A549 (cell line): Measurements from ENCODE around the gene UST. TPM values are rescaled to one million over a fixed set of nuclear protein-coding genes. Genes with fewer than 3 reads are reported as not detected.

Experiments used
- ATAC-seq, 2 experiments: fragments of 200-7000 bp in 1 of 2; fragments of >200 bp in 1 of 2; cut with Nextera tagmentation in 1 of 2; cut with Tn5 transposase in 1 of 2; 3 replicates each; pipeline versions ENCODE4 v1.8.0 to v1.9.1; 2018 to 2020; ENCODE audit warnings: mild to moderate bottlenecking in 1 of 2, moderate library complexity in 1 of 2
- CTCF ChIA-PET: fragments of 300-600 bp; sonication (Branson Sonifier 250); formaldehyde crosslinking; extraction: SDS; loops from one replicate; lab custom pipeline; 2021; ENCODE audit warnings: antibody characterized with exemption, inconsistent platforms; lab: Yijun Ruan, JAX
- POLR2A ChIA-PET: fragments of 350-600 bp; formaldehyde crosslinking; extraction: SDS; loops from one replicate; lab custom pipeline; 2021; ENCODE audit warnings: antibody characterized with exemption, inconsistent platforms; lab: Yijun Ruan, JAX
- DNase-seq, 2 experiments: peaks; one replicate each; pipeline versions ENCODE4 v3.0.0 to v3.0.0-alpha.2; 2011 to 2016; ENCODE audit warnings: low read depth in 1 of 2, low spot score in 1 of 2
- FAIRE-seq: peaks from 2 replicates; lab custom pipeline; 2011; peaks lifted over from hg19 to GRCh38; lab: Jason Lieb, UNC
- H3K27ac ChIP-seq, 2 experiments: fragments of >200 bp; sonication (Bioruptor Twin); formaldehyde crosslinking; 3 replicates each; pipeline ENCODE4 v1.5.1; 2016 to 2017
- H3K4me1 ChIP-seq: fragments of >200 bp; sonication (Bioruptor Twin); formaldehyde crosslinking; 3 replicates; pipeline ENCODE4 v1.6.1; 2016
- H3K4me2 ChIP-seq: fragments of >200 bp; sonication (Bioruptor Twin); formaldehyde crosslinking; 3 replicates; pipeline ENCODE4 v1.6.1; 2016
- H3K4me3 ChIP-seq: fragments of >200 bp; sonication (Bioruptor Twin); formaldehyde crosslinking; 3 replicates; pipeline ENCODE4 v1.5.1; 2016
- H3K9me3 ChIP-seq: fragments of >200 bp; sonication (Bioruptor Twin); formaldehyde crosslinking; 3 replicates; pipeline ENCODE4 v1.6.1; 2016
- BHLHE40 ChIP-seq: IDR thresholded peaks from 2 replicates; pipeline ENCODE4 v1.6.1; 2012; ENCODE audit warnings: low read depth, low read length, inconsistent platforms
- CBX2 ChIP-seq: fragments of 200-600 bp; sonication (generic); IDR thresholded peaks from 2 replicates; pipeline ENCODE4 v1.6.1; 2016; ENCODE audit warnings: low read depth, mild to moderate bottlenecking, borderline replicate concordance
- CEBPB ChIP-seq, 2 experiments: fragments of >200 bp in 1 of 2; sonication (Bioruptor Twin) in 1 of 2; formaldehyde crosslinking in 1 of 2; IDR thresholded peaks; 2 replicates each; pipeline ENCODE4 v1.6.1; 2012 to 2016
- CHD2 ChIP-seq: fragments of 150-350 bp; IDR thresholded peaks from 2 replicates; pipeline ENCODE4 v1.6.1; 2014; ENCODE audit warnings: low read length; ENCODE audit not compliant: partially characterized antibody
- CHD4 ChIP-seq: fragments of 200-600 bp; sonication (generic); IDR thresholded peaks from 2 replicates; pipeline ENCODE4 v1.6.1; 2016; ENCODE audit warnings: antibody characterized with exemption, mild to moderate bottlenecking, borderline replicate concordance
- GATA3 ChIP-seq: IDR thresholded peaks from 2 replicates; pipeline ENCODE4 v1.6.1; 2012; ENCODE audit warnings: borderline replicate concordance
- HOXB13 ChIP-seq: fragments of 250-450 bp; sonication (Bioruptor Pico); IDR thresholded peaks from 2 replicates; pipeline ENCODE4 v1.5.0; 2020; ENCODE audit warnings: low read depth, mild to moderate bottlenecking, moderate library complexity
- MAFK ChIP-seq: fragments of 450-650 bp; IDR thresholded peaks from 2 replicates; pipeline ENCODE4 v1.6.1; 2014; ENCODE audit not compliant: partially characterized antibody
- NFE2L2 ChIP-seq: fragments of 150-350 bp; conservative IDR thresholded peaks from 2 replicates; pipeline ENCODE4 v1.6.1; 2014; ENCODE audit warnings: low read length
- NR3C1 ChIP-seq: fragments of >200 bp; sonication (Bioruptor Twin); formaldehyde crosslinking; IDR thresholded peaks from 3 replicates; pipeline ENCODE4 v1.6.1; 2017
- RCOR1 ChIP-seq: fragments of 150-350 bp; IDR thresholded peaks from 2 replicates; pipeline ENCODE4 v1.6.1; 2014; ENCODE audit warnings: antibody characterized with exemption, low read length, low read depth
- SMC3 ChIP-seq: fragments of >200 bp; sonication (Bioruptor Twin); formaldehyde crosslinking; IDR thresholded peaks from 3 replicates; pipeline ENCODE4 v1.6.1; 2018; ENCODE audit warnings: inconsistent platforms
- ZC3H11A ChIP-seq: fragments of 450-650 bp; IDR thresholded peaks from 2 replicates; pipeline ENCODE4 v1.6.1; 2014; ENCODE audit warnings: antibody characterized with exemption, mild to moderate bottlenecking
- ZFP36 ChIP-seq: fragments of 450-650 bp; IDR thresholded peaks from 2 replicates; pipeline ENCODE4 v1.6.1; 2014; ENCODE audit warnings: borderline replicate concordance; ENCODE audit not compliant: partially characterized antibody
- ZNF302 ChIP-seq: fragments of 250-450 bp; sonication (Bioruptor Pico); IDR thresholded peaks from 2 replicates; pipeline ENCODE4 v1.9.0; 2021; ENCODE audit warnings: inconsistent platforms, mild to moderate bottlenecking, moderate library complexity
- WGBS: methylation state at CpG from one replicate; pipeline ENCODE4 v1.1.6; 2017; ENCODE audit errors: missing lambda C conversion rate; 5-methylcytosine and 5-hydroxymethylcytosine counted together
- polyA plus RNA-seq, 4 experiments: library from polyadenylated mRNA; depleted of rRNA in 3 of 4; stranded (reverse); fragments of >200 nt; fragmentation: RNase III in 1 of 4; extraction: RNeasy Plus Mini Kit Qiagen cat#74134 plus additional on column Dnase treatment in 1 of 4; gene quantifications; 2 replicates in 3 of 4; 3 replicates in 1 of 4; pipeline ENCODE4 v1.2.3, GENCODE V29; 2011 to 2017
- TF ChIP-seq, protein P1 (sequence below): fragments of 200-600 bp; sonication (generic); IDR thresholded peaks from 2 replicates; pipeline ENCODE4 v1.6.1; 2016; ENCODE audit warnings: antibody characterized with exemption, mild to moderate bottlenecking, moderate library complexity
- TF ChIP-seq, protein P2 (sequence below): IDR thresholded peaks from 2 replicates; pipeline ENCODE4 v1.6.1; 2012; ENCODE audit warnings: low read depth, borderline replicate concordance
- TF ChIP-seq, protein P3 (sequence below): fragments of 150-350 bp; IDR thresholded peaks from 2 replicates; pipeline ENCODE4 v1.6.1; 2014; ENCODE audit warnings: low read depth, mild to moderate bottlenecking, low read length
- TF ChIP-seq, protein P4 (sequence below): fragments of 450-650 bp; IDR thresholded peaks from 2 replicates; pipeline ENCODE4 v1.6.1; 2014; ENCODE audit warnings: antibody characterized with exemption
- TF ChIP-seq, protein P5 (sequence below): IDR thresholded peaks from 2 replicates; pipeline ENCODE4 v1.6.1; 2012
- TF ChIP-seq, protein P6 (sequence below): fragments of 250-450 bp; sonication (Bioruptor Pico); IDR thresholded peaks from 2 replicates; pipeline ENCODE4 v1.5.0; 2020; ENCODE audit warnings: low read depth, mild to moderate bottlenecking, moderate library complexity

Gene UST
- polyA plus RNA-seq, 2 of the 4 experiments (the other 2 are of a cell fraction), result 0.54 to 1.7 TPM

DNA sequence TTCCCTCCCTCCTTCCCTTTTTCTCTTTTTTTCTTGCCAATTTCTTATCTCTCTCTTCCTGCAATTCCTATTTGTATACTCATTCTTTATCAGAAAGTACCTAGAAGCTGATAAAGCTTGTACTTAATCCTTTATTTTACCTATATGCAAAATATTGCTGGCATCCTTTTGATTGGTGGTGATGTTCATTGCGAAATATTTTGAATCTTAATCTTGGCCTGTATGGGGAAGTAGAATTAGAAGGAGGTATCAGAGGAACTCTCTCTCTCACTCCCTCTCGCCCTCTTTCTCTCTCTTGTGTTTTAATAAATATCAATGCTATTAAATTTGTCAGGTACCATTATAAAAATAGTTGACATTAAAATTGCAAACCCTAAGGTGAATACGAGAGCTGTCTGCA lies 52.8 kb downstream of the UST start:
- CTCF ChIA-PET, result interaction anchor here (1.0 kb wide), 1 partner anchor 99 kb away, joined by 3 read pairs; no protein-coding TSS in a partner anchor
- DNase-seq, result no peak
- H3K9me3 ChIP-seq, result no peaks in the 10 kb centered on the region
- no peak for FAIRE-seq
- H3K4me1 ChIP-seq, result no peaks in the 10 kb centered on the region
- POLR2A ChIA-PET, result no interaction called here
- H3K4me2 ChIP-seq, result no peak overlapping the region
- TF ChIP-seq HOXB13 (CRISPR knock-in tag) (no peak), ZNF302 (no peak), CEBPB (IDR thresholded peaks at IDR 0.05) (no peak), CHD2 (no peak), ZFP36 (no peak), GATA3 (no peak), SMC3 (no peak), ZC3H11A (no peak), CBX2 (no peak), NR3C1 (no peak), NFE2L2 (no peak), BHLHE40 (no peak), CHD4 (no peak), RCOR1 (no peak)
- TF ChIP-seq, protein P1, sequence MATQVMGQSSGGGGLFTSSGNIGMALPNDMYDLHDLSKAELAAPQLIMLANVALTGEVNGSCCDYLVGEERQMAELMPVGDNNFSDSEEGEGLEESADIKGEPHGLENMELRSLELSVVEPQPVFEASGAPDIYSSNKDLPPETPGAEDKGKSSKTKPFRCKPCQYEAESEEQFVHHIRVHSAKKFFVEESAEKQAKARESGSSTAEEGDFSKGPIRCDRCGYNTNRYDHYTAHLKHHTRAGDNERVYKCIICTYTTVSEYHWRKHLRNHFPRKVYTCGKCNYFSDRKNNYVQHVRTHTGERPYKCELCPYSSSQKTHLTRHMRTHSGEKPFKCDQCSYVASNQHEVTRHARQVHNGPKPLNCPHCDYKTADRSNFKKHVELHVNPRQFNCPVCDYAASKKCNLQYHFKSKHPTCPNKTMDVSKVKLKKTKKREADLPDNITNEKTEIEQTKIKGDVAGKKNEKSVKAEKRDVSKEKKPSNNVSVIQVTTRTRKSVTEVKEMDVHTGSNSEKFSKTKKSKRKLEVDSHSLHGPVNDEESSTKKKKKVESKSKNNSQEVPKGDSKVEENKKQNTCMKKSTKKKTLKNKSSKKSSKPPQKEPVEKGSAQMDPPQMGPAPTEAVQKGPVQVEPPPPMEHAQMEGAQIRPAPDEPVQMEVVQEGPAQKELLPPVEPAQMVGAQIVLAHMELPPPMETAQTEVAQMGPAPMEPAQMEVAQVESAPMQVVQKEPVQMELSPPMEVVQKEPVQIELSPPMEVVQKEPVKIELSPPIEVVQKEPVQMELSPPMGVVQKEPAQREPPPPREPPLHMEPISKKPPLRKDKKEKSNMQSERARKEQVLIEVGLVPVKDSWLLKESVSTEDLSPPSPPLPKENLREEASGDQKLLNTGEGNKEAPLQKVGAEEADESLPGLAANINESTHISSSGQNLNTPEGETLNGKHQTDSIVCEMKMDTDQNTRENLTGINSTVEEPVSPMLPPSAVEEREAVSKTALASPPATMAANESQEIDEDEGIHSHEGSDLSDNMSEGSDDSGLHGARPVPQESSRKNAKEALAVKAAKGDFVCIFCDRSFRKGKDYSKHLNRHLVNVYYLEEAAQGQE, result no peak
- TF ChIP-seq, protein P2, sequence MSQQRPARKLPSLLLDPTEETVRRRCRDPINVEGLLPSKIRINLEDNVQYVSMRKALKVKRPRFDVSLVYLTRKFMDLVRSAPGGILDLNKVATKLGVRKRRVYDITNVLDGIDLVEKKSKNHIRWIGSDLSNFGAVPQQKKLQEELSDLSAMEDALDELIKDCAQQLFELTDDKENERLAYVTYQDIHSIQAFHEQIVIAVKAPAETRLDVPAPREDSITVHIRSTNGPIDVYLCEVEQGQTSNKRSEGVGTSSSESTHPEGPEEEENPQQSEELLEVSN, result no peak
- TF ChIP-seq, protein P3, sequence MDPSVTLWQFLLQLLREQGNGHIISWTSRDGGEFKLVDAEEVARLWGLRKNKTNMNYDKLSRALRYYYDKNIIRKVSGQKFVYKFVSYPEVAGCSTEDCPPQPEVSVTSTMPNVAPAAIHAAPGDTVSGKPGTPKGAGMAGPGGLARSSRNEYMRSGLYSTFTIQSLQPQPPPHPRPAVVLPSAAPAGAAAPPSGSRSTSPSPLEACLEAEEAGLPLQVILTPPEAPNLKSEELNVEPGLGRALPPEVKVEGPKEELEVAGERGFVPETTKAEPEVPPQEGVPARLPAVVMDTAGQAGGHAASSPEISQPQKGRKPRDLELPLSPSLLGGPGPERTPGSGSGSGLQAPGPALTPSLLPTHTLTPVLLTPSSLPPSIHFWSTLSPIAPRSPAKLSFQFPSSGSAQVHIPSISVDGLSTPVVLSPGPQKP, result no peak
- TF ChIP-seq, protein P4, sequence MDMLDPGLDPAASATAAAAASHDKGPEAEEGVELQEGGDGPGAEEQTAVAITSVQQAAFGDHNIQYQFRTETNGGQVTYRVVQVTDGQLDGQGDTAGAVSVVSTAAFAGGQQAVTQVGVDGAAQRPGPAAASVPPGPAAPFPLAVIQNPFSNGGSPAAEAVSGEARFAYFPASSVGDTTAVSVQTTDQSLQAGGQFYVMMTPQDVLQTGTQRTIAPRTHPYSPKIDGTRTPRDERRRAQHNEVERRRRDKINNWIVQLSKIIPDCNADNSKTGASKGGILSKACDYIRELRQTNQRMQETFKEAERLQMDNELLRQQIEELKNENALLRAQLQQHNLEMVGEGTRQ, result no peak
- TF ChIP-seq, protein P5, sequence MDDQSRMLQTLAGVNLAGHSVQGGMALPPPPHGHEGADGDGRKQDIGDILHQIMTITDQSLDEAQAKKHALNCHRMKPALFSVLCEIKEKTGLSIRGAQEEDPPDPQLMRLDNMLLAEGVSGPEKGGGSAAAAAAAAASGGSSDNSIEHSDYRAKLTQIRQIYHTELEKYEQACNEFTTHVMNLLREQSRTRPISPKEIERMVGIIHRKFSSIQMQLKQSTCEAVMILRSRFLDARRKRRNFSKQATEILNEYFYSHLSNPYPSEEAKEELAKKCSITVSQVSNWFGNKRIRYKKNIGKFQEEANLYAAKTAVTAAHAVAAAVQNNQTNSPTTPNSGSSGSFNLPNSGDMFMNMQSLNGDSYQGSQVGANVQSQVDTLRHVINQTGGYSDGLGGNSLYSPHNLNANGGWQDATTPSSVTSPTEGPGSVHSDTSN, result no peak
- TF ChIP-seq, all 56 proteins: peak for 0
- Histone ChIP-seq H3K27ac (no peak overlapping the region), H3K4me3 (no peak overlapping the region)
- 38% methylated on average over 3 of the region's 3 CpGs for WGBS
- ATAC-seq, result no peak

DNA sequence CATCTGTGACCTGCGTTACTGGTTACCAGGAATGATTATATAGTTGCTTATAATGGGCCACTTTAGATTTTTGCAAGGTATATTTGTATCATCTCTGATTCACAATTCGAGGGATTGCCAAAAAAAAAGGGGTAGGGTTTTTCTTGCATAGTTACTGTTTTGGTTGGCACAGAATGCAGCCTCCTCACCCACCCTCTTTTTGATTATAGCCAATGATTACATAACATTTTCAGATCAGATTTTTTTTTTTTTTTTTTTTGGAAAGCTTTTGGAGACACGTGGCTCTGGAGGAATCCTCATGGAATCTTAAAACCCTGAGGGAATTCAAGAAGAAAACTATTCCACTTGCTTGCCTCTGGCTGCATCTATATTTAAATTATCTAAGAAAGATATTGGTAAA lies 53.7 kb downstream of the UST start:
- Histone ChIP-seq H3K4me2 (no peak overlapping the region), H3K4me3 (no peak overlapping the region), H3K4me1 (no peaks in the 10 kb centered on the region), H3K27ac (no peak overlapping the region)
- WGBS, result 13% methylated on average over 3 of the region's 3 CpGs
- FAIRE-seq (no peak), ATAC-seq (no peak)
- CTCF ChIA-PET, result interaction anchor here (1.0 kb wide), 1 partner anchor 100 kb away, joined by 3 read pairs; no protein-coding TSS in a partner anchor
- POLR2A ChIA-PET, result no interaction called here
- TF ChIP-seq, protein P4, result no peak
- TF ChIP-seq, protein P6, sequence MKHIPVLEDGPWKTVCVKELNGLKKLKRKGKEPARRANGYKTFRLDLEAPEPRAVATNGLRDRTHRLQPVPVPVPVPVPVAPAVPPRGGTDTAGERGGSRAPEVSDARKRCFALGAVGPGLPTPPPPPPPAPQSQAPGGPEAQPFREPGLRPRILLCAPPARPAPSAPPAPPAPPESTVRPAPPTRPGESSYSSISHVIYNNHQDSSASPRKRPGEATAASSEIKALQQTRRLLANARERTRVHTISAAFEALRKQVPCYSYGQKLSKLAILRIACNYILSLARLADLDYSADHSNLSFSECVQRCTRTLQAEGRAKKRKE (CRISPR knock-in tag), result no peak
- no peak for TF ChIP-seq BHLHE40
- TF ChIP-seq MAFK, result no peak
- TF ChIP-seq, all 56 proteins: peak for 0
- no peak for DNase-seq
- H3K9me3 ChIP-seq, result no peaks in the 10 kb centered on the region
